ENCODE results near the gene FAM117B. TPM values are rescaled to one million over a fixed set of nuclear protein-coding genes. Genes with fewer than 3 reads are reported as not detected.

The FAM117B gene
- total and polyA plus RNA-seq, 2 of the 8 experiments (the other 6 are each of a cell fraction or from before 2014, with no cell fraction given): 3.9 to 22.6 TPM

DNA sequence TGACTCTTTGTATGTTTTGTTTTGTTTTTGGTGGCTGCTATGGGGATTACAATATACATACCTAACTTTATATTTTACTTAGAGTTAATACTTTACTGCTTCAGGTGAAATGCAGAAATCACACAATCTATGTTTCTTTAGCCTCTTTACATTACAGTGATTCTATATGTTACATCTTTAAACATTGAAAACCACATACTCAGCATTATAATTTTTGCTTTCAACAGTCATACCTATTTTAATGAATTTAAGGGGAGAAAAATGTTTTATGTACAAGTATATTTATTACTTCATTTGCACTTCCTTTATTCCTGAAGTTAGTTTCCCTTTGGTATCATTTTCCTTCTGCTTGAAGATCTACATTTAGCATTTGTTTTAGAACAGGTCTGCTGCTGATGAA lies 23.1 kb downstream of the FAM117B start:
- H3K27me3 ChIP-seq (replicated peaks in 1 of 4; ENCODE audit: control insufficient read depth in 3 of 4, extremely low read depth in 1 of 4, insufficient read depth in 3 of 4, low read length in 3 of 4): no peaks in the 10 kb centered on the region
- H3K79me1 ChIP-seq (ENCODE audit: low read depth, low read length): no peaks in the 10 kb centered on the region
- no peak overlapping the region for H3K23ac ChIP-seq (ENCODE audit: insufficient read length)
- H3K4ac ChIP-seq (replicated peaks; ENCODE audit: insufficient read length, low read depth, low read length): no peak overlapping the region
- no peak overlapping the region for H2BK5ac ChIP-seq (ENCODE audit: low read depth, low read length)
- no peak overlapping the region for H4K91ac ChIP-seq (replicated peaks; ENCODE audit: insufficient read length, low read length)
- H2BK12ac ChIP-seq (ENCODE audit: low read depth, low read length): no peak overlapping the region
- no peak overlapping the region for H2AK5ac ChIP-seq (ENCODE audit: low read depth, low read length)
- H3K79me2 ChIP-seq (ENCODE audit: control insufficient read depth in 1 of 2, insufficient read depth in 2 of 2, low read length in 2 of 2): peaks cover 0 to 87% of the 10 kb centered on the region in 2 experiments; a peak in 3 of 4 replicates
- no peak overlapping the region for H3K14ac ChIP-seq (ENCODE audit: insufficient read length)
- H3K9ac ChIP-seq (replicated peaks in 1 of 4; ENCODE audit: extremely low read depth in 1 of 4, low read depth in 3 of 4, low read length in 3 of 4): no peak overlapping the region
- H3K23me2 ChIP-seq (ENCODE audit: low read depth, low read length): no peaks in the 10 kb centered on the region
- ChIA-PET POLR2A (ENCODE audit: partially characterized antibody) (no interaction called here), CTCF (ENCODE audit: partially characterized antibody) (no interaction called here)
- no peak overlapping the region for H2BK120ac ChIP-seq (replicated peaks; ENCODE audit: low read depth, low read length)
- DNase-seq (ENCODE audit: low read depth in 1 of 2, low spot score in 2 of 2) (no peak), FAIRE-seq (no peak)
- H4K8ac ChIP-seq (ENCODE audit: extremely low read depth, insufficient read depth, low read length): no peak overlapping the region
- no peaks in the 10 kb centered on the region for H3K9me3 ChIP-seq (ENCODE audit: insufficient read depth in 2 of 2, low read depth in 1 of 2, low read length in 1 of 2)
- H3K4me2 ChIP-seq (ENCODE audit: insufficient read depth in 1 of 2, low read depth in 2 of 2, low read length in 2 of 2): no peak overlapping the region
- no peak overlapping the region for H3K27ac ChIP-seq (ENCODE audit: low read depth, low read length)
- H2BK20ac ChIP-seq (ENCODE audit: low read length): no peak overlapping the region
- H2AFZ ChIP-seq (ENCODE audit: low read length): no peak overlapping the region
- no peaks in the 10 kb centered on the region for H3K4me1 ChIP-seq (replicated peaks in 1 of 4; ENCODE audit: control insufficient read depth in 3 of 4, insufficient read depth in 4 of 4, low read length in 3 of 4)
- H3K18ac ChIP-seq (ENCODE audit: extremely low read depth, low read length): no peak overlapping the region
- no peak overlapping the region for H3K4me3 ChIP-seq (ENCODE audit: extremely low read depth in 1 of 4, insufficient read depth in 2 of 4, low read depth in 3 of 4, low read length in 4 of 4)
- no peaks in the 10 kb centered on the region for H3K36me3 ChIP-seq (ENCODE audit: control insufficient read depth in 2 of 4, insufficient read depth in 4 of 4, low read length in 3 of 4)
- H2BK15ac ChIP-seq (ENCODE audit: low read length): no peak overlapping the region
- H4K5ac ChIP-seq (ENCODE audit: insufficient read length, low read depth, low read length): no peak overlapping the region
- H3K56ac ChIP-seq (replicated peaks; ENCODE audit: insufficient read length, low read depth, low read length): no peak overlapping the region
- H4K20me1 ChIP-seq (replicated peaks in 1 of 2; ENCODE audit: control insufficient read depth in 1 of 2, insufficient read depth in 2 of 2, low read length in 2 of 2): peaks cover 0 to 11% of the 10 kb centered on the region in 2 experiments
- TF ChIP-seq TBP (IDR thresholded peaks at IDR 0.05; ENCODE audit: low read depth, low read length) (no peak), KDM1A (IDR thresholded peaks at IDR 0.05; ENCODE audit: borderline replicate concordance, low read length) (no peak), RFX5 (IDR thresholded peaks at IDR 0.05; ENCODE audit: borderline replicate concordance, low read depth, low read length) (no peak), TAF1 (IDR thresholded peaks at IDR 0.05; ENCODE audit: low read depth, low read length) (no peak), EGR1 (IDR thresholded peaks at IDR 0.05; ENCODE audit: borderline replicate concordance, low read depth, low read length) (no peak)

Data from H1 (cell line).